ENCODE data around the gene REG3A.

Gene REG3A

DNA sequence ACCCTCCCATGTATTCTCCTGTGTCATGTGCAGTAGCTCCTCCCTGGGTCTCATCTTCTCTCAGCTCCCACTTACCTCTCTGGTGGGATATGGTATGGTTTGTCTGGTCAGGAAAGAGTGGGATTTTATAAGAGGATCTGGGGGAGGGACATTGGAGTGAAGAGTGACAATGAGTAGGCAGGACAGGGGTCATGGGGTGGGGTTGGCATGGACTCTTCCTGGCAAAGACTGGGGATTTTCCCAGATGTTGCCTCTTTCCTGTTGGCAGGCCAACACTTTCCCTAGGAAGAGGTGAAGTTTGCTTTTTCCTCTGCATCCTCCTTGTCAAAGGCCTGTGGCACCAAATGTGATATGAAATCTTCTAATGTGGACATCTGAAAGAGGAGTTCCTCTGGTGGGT, at the start of gene REG3A:
TSS of gene REG3A (minus strand) at position 101 of the 400 bp plus-strand sequence. CDS start 348 bp downstream, outside the sequence.
- DNase-seq, result no peak

DNA sequence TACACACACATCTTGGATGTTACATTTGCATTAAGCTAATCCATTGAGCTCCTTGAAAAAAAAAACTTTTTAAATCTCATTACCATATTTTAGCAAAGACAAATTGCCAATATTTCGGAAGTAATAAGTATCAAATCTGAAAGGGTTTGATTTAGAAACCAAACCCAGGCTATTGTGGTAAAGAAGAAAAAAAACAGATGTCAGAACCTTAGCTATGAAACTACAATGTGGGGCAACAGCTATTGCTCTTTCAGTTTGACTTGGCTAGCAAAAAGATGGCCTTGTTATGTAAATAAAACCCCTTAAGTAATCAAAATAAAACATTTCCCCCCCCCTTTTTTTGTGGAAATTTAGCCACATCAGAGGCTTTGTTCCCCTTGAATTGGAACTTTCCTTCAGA, 41.2 kb upstream of the REG3A start:
- no peak for DNase-seq

DNA sequence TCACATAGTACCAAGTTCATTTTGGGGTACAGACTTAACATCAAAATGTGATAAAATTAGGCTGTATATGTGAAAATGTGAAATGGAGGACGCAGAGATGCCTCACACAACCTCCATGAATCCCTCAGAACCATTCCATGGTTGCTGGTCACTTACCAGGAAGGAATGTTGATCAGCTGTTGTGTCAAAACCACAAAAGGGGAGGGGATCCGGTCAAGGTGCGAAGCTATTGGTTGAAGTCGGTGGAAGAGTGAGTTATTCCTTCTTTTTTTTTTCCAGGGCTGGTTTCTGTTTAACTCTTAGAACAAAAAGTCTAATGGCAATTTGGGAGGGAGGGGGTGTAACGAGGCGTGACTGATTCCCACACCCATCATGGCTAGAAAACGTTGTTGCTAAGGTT, 32.3 kb upstream of the REG3A start:
- DNase-seq, result no peak

DNA sequence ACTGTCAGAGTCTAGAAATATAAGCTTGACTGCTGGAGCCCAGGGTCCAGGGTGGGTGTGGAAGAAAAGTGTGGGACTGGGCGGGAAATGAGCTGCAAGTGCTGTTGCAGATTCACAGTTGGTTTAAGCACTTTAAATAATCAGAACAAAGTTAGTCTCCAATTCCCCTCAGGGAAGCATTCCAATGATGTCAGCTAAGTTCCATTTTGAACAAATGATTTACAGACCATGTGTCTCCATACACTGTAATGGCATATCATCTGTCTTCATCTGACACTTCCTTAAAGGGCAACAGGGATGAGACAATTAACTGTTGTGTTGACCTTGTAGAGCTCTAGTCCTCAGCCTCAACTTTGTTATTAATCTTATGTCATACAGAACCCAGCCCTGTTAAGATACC, 31.5 kb upstream of the REG3A start:
- DNase-seq, result no peak

DNA sequence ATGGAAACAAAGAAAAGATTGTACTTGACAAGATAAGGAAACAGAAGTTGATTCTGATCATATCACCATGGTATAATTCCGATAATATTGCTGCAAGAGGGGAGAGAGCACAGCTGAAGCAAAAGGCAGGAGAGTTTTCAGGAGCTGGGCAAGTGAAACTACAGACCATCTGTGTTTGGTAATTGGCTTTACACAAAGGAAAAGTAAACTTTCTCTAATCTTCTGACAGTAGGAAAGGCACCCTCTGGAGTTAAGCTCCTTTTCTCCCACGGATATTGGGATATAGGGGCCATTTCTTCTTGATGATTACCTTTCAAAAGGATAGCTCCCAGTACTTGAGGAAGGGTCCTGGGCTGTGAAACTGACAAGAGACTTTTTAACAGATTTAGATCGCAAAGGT, 29.9 kb upstream of the REG3A start:
- DNase-seq, result no peak

- DNase-seq, result no peak
Observed at GRCh38 chr2:79181617-79182016, 22.1 kb upstream of the REG3A start.

- no peak for DNase-seq
Observed at GRCh38 chr2:79180092-79180491, 20.5 kb upstream of the REG3A start.

DNA sequence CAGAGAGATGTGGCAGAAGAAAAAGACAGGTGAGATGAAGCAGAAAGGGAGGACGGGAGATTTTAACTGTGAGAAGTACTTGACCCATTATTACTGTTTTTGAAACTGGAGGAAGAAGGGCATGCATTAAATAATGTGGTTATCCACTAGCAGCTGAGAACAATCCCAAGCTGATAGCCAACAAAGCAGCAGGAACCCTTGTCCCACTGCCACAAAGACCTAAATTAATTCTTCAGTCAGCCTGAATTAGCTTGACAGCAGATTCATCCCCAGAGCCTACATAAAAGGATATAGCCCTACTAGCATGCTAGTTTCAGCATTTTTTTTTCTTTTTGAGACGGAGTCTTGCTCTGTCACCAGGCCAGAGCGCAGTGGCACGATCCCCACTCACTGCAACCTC, 19.5 kb upstream of the REG3A start:
- no peak for DNase-seq

DNA sequence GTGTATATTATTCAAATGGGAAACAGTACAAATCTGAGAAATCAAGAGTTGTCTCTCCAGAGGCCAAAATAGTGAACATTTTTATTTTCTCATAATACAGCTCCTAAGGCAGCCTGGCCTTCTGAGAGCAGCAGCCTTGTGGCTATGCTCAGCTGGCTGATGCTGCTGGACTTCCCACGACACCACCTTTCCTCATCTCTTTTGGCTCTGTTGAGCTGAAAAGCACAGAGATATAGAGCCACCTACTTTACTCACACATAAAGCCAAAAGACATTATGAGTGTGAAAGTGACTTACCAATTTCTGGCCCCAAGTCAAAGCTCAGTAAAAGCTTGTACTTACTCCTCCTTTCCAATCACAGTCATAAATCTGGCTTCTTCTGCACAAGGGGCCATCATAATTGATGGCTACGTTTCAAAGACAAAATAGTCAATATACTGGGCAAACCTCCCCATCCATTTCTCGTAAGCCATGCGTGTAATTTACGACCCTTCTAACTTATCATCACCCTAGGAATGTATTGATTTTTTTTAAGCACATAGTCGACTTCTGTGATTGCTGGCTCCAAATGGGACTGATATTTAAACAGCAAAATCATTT, 18.6 kb upstream of the REG3A start:
- no peak for DNase-seq

DNA sequence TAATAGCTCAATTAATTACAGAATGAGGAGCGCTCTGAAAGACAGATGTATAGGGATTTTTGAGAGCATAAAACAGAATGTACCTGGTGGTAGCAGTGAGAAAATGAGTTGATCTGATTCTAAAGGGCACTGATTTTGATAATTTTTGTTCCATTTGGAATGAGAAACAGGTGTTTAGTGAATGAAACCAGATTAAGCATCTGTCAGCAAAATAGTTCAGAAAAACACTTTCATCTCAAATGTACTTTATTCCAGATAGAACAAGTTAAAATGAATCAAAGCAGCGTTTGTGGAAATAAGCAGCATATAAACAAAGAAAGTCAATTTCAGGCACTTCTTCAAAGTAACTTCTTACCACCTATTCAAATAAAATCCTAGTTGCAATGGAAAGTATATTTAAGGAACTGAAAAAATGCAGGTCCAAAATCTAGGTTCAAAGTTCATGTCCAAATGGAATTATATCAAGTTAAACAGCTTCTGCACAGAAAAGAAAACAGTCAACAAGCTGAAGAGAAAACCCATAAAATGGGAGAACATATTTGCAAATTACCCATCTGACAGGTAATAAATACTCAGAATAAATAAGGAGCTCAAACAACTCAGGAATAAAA, 11.9 kb upstream of the REG3A start:
- DNase-seq, result no peak

GRCh38 chr2:79162801-79163200, 3.2 kb upstream of the REG3A start:
- no peak for DNase-seq

GRCh38 chr2:79162132-79162531, 2.6 kb upstream of the REG3A start:
- no peak for DNase-seq

DNA sequence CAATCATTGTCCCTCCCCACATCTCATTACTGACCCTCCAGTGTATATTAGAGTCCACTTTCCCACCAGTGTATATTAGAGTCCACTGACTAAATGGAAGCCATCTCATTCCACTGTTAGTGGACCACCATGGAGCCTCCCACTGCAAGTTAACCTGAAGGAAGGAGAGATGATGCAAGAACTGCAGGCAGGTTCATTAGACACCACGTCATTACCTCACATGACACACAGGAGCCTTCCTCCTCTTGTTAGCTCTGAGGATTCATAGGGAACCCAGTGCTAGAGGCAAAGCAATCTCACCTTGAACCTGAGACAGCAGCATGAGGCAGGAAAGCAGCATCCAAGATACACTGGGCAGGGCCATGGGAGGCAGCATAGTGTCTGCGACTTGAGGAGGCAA, 523 bp downstream of the REG3A start:
- no peak for DNase-seq

DNA sequence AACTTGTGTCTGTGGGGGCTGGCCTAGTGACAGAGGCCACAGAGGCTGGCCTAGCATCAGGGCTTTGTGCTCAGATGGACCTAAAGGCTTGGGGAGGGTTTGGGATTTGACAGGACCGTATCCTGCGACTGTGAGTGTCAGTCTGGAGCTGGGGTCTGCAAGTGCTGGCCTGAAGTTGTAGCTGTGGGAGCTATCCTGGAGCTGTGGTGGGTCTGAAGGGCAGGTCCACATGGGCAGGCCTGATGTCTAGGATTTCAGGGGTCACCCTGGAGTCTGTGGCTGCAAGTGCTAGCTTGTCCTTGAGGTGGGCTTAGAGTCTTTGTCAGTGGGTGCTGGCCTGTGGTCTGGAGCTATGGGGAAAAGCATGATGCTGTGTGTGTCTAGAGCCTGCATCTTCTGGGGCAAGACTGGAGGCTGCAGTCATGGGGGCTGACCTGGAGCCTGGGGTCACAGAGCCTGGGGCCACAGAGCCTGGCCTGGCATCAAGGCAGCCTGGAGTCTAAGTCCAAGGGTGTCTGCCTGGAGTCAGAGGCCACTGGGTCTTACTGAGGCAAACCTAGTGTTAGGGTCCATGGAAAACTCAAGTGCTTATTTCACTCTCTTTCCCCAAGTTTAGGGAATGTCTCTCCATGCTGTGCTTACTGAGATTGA, 3.6 kb downstream of the REG3A start:
- no peak for DNase-seq

DNA sequence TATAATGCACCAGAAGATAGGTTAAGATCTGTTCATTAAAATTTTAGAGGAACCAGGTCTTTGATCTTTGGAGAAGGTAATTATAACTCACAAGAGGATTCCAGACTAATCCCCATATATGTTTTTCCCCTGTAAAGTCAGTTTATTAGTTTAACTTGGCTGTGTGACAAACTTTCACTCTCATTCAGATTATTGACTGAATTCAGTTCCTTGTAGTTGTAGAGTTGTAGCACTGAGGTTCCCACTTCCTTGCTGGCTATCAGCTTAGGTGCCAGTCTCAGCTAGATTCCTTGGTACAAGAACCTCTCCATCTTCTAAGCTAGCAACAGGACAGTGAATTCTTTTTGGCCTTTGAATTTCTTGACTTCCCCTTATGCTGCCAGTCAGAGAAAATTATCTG, 20.1 kb downstream of the REG3A start:
- no peak for DNase-seq

GRCh38 chr2:79138385-79138784, 21.2 kb downstream of the REG3A start:
- DNase-seq, result no peak

DNA sequence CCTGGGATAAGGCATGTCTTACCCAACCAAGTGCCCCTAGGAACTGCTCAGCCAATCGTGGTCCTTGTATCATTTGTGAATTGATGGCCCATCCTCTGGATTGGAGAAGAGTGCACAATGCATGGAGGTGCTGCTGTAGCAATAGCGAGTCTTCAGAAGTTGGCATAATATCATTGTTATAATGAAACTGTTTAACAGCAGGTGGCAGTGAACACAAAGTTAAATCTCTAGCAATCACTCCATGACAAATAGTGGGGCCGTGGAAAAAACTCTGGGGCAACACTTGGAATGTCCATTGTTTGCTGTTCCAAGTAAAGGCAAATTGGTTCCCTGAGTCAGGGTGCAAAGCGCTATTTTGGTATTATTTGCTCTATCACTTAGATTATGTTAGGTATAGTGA, 27.9 kb downstream of the REG3A start:
- peak in 1 of 2 experiments; percentile 8 for DNase-seq

DNA sequence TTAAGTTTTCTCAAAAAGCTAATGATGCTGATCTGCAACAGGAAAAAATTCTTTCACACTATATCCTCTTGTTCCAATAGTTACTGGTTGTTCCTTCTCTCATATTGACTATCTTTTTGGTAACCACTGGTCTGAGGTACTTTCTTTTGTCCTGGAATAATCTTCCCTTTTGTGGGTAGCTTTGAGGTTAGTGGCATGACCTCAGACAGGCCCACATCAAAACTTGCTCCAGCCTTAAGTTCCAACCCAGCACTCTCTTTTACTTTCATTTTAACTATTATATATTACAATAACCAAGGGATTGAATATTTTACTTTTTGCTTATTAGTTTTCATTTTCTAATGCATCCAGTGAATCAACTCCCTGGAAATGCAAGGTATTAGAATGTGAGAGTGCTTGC, 29.7 kb downstream of the REG3A start:
- DNase-seq, result no peak

DNA sequence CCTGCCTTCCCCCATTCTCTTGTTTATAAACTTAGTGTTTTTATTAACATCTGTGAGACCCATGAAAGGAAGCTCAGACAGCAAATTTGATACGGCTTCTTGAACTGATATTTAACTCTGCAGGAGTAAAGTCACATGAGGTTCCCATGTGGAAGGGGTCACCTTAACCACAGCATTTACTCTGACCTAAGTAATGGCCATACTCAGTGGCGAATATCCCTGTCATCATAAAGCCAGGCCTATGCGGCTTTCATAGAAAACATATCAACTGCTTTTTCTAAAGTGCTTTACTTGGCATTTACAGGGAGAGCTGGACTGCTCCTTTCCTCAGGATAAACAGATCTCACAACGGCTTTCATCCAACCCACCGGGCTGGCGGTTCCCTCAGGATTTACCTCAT, 30.3 kb downstream of the REG3A start:
- DNase-seq, result no peak

GRCh38 chr2:79128406-79128805, 31.1 kb downstream of the REG3A start:
- DNase-seq, result no peak

GRCh38 chr2:79125721-79125985, 33.9 kb downstream of the REG3A start:
- no peak for DNase-seq

DNA sequence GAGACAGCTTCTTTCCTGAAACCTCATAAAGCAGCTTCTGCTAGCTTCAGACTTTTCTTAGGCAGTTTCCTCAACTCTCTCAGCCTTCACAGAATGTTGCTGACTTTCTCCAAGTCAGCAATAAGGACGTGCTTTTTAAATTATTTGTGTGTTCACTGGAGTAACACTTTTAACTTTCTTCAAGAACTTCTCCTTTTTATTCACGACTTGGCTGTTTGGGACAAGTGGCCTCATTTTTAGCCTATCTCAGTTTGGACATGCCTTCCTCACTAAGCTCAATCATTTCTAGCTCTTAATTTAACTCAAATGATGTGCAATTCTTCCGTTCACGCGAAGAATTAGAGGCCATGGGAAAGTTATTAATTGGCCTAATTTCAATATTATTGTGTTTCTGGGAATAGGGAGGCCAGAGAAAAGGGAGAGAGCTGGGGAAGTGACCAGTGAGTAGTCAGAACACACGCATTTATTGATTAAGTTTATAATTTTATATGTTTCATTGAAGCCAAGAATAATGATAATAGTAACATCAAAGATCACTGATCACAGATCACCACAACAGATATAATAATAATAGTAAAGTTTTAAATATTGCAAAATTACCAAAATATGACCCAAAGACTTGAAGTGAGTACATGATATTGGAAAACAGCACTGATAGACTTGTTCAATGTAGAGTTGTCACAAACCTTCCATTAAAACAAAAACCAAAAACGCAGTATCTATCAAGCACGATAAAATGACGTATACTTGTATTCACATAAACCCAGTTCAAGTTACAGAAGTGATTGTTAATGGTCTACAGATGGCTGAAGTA, 34.4 kb downstream of the REG3A start:
- no peak for DNase-seq

GRCh38 chr2:79122676-79123075, 36.9 kb downstream of the REG3A start:
- no peak for DNase-seq

GRCh38 chr2:79120194-79120713, 39.3 kb downstream of the REG3A start, which contains the start of gene REG1A:
Gene REG1A (plus strand): TSS chr2:79120488. CDS start chr2:79120862, 374 bp downstream.
- DNase-seq, result no peak
